Measurements from ENCODE around the gene GUK1.

The GUK1 gene

DNA sequence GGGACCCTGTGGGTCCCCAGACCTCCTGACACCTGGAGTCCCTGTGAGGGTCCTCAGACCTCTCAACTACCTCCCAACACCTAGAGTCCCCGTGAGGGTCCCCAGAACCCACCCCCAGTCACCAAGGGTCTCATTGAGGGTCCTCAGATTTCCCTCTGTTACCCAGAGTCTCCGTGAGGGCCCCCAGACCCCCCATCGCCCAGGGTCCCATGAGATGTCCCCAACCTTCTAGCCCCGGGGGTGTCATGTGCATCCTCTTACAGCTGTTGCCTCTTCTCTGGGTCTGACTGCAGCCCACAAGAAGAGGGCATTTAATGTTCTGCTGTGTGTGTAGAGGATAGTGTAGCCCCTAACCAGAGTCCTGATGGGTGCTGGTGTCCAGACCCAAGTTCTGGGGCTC, 7.7 kb downstream of the GUK1 start:
- Histone ChIP-seq H3K4me3 (ENCODE audit: low read length) (no peak overlapping the region), H3K27me3 (replicated peaks; ENCODE audit: insufficient read depth, low read length) (no peaks in the 10 kb centered on the region), H3K9me3 (replicated peaks; ENCODE audit: insufficient read depth, low read length) (no peaks in the 10 kb centered on the region), H3K4me2 (ENCODE audit: low read depth, low read length) (no peak overlapping the region), H3K36me3 (replicated peaks; ENCODE audit: insufficient read depth, low read length) (peaks cover 6% of the 10 kb centered on the region; the same call in 1 of the 2 replicates), H3K27ac (ENCODE audit: low read length) (no peak overlapping the region), H3K79me2 (ENCODE audit: low read length) (peaks cover 48% of the 10 kb centered on the region), H2AFZ (ENCODE audit: low read length) (no peak overlapping the region), H3F3A (ENCODE audit: insufficient read depth, low read length) (no peaks in the 10 kb centered on the region), H4K20me1 (ENCODE audit: insufficient read depth, low read length) (peaks cover 20% of the 10 kb centered on the region), H3K9me2 (replicated peaks; ENCODE audit: insufficient read depth, low read length) (no peaks in the 10 kb centered on the region), H3K4me1 (ENCODE audit: low read length) (0 out of 2 replicates have a peak, but pooled peaks cover under 1% of the 10 kb centered on the region), H3K9ac (ENCODE audit: low read length) (no peak overlapping the region)
- no peak for DNase-seq
- TF ChIP-seq EZH2phosphoT487 (IDR thresholded peaks at IDR 0.05; ENCODE audit: low read length) (no peak), EZH2 (optimal IDR thresholded peaks at IDR 0.05; ENCODE audit: low read depth, low read length) (no peak)
- TF ChIP-seq, protein P1, sequence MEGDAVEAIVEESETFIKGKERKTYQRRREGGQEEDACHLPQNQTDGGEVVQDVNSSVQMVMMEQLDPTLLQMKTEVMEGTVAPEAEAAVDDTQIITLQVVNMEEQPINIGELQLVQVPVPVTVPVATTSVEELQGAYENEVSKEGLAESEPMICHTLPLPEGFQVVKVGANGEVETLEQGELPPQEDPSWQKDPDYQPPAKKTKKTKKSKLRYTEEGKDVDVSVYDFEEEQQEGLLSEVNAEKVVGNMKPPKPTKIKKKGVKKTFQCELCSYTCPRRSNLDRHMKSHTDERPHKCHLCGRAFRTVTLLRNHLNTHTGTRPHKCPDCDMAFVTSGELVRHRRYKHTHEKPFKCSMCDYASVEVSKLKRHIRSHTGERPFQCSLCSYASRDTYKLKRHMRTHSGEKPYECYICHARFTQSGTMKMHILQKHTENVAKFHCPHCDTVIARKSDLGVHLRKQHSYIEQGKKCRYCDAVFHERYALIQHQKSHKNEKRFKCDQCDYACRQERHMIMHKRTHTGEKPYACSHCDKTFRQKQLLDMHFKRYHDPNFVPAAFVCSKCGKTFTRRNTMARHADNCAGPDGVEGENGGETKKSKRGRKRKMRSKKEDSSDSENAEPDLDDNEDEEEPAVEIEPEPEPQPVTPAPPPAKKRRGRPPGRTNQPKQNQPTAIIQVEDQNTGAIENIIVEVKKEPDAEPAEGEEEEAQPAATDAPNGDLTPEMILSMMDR (IDR thresholded peaks at IDR 0.05; ENCODE audit: low read length): no peak

DNA sequence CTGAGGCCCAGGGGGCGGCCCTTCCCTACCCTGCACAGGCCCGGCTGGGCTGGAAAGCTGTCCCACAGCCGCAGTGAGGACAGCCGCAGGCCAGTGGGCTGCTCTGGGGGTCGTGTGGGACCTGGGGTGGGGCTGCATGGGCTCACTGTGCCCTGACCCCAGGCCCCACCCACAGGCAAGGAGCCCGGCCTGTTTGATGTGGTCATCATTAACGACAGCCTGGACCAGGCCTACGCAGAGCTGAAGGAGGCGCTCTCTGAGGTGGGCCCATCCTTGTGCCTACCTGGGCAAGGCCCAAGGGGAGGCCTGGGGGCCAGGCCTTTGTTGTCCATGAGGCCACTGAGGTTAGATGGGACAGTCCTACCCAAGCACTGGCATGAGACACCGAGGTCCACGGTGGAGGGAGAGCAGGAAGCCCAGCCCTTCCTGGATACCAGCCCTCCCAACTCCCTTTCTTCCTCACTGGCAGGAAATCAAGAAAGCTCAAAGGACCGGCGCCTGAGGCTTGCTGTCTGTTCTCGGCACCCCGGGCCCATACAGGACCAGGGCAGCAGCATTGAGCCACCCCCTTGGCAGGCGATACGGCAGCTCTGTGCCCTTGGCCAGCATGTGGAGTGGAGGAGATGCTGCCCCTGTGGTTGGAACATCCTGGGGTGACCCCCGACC, 8.2 kb downstream of the GUK1 start:
- Histone ChIP-seq H3K27me3 (replicated peaks; ENCODE audit: insufficient read depth, low read length) (no peaks in the 10 kb centered on the region), H3K4me3 (ENCODE audit: low read length) (no peak overlapping the region), H3K9me3 (replicated peaks; ENCODE audit: insufficient read depth, low read length) (no peaks in the 10 kb centered on the region), H3K9me2 (replicated peaks; ENCODE audit: insufficient read depth, low read length) (no peaks in the 10 kb centered on the region), H3K79me2 (ENCODE audit: low read length) (peaks cover 43% of the 10 kb centered on the region), H3K4me1 (ENCODE audit: low read length) (no peaks in the 10 kb centered on the region), H3K4me2 (ENCODE audit: low read depth, low read length) (no peak overlapping the region), H3K36me3 (replicated peaks; ENCODE audit: insufficient read depth, low read length) (peaks cover 6% of the 10 kb centered on the region; the same call in 1 of the 2 replicates), H3F3A (ENCODE audit: insufficient read depth, low read length) (no peaks in the 10 kb centered on the region), H3K27ac (ENCODE audit: low read length) (no peak overlapping the region), H2AFZ (ENCODE audit: low read length) (no peak overlapping the region), H4K20me1 (ENCODE audit: insufficient read depth, low read length) (peaks cover 15% of the 10 kb centered on the region), H3K9ac (ENCODE audit: low read length) (no peak overlapping the region)
- TF ChIP-seq, protein P1 (IDR thresholded peaks at IDR 0.05; ENCODE audit: low read length): no peak
- TF ChIP-seq EZH2 (optimal IDR thresholded peaks at IDR 0.05; ENCODE audit: low read depth, low read length) (no peak), EZH2phosphoT487 (IDR thresholded peaks at IDR 0.05; ENCODE audit: low read length) (no peak)
- DNase-seq: no peak

- H3K36me3 ChIP-seq (replicated peaks; ENCODE audit: insufficient read depth, low read length): peaks cover 6% of the 10 kb centered on the region; the same call in 1 of the 2 replicates
- peaks cover 36% of the 10 kb centered on the region for H3K79me2 ChIP-seq (ENCODE audit: low read length)
- no peaks in the 10 kb centered on the region for H3K9me3 ChIP-seq (replicated peaks; ENCODE audit: insufficient read depth, low read length)
- no peaks in the 10 kb centered on the region for H3K4me1 ChIP-seq (ENCODE audit: low read length)
- H3K9ac ChIP-seq (ENCODE audit: low read length): no peak overlapping the region
- no peaks in the 10 kb centered on the region for H3K27me3 ChIP-seq (replicated peaks; ENCODE audit: insufficient read depth, low read length)
- H3K27ac ChIP-seq (ENCODE audit: low read length): no peak overlapping the region
- H3K4me3 ChIP-seq (ENCODE audit: low read length): no peak overlapping the region
- H2AFZ ChIP-seq (ENCODE audit: low read length): no peak overlapping the region
- H3F3A ChIP-seq (ENCODE audit: insufficient read depth, low read length): no peaks in the 10 kb centered on the region
- H3K9me2 ChIP-seq (replicated peaks; ENCODE audit: insufficient read depth, low read length): no peaks in the 10 kb centered on the region
- peaks cover 8% of the 10 kb centered on the region for H4K20me1 ChIP-seq (ENCODE audit: insufficient read depth, low read length)
- TF ChIP-seq, protein P1 (IDR thresholded peaks at IDR 0.05; ENCODE audit: low read length): no peak
- TF ChIP-seq EZH2 (optimal IDR thresholded peaks at IDR 0.05; ENCODE audit: low read depth, low read length): no peak
- TF ChIP-seq EZH2phosphoT487 (IDR thresholded peaks at IDR 0.05; ENCODE audit: low read length): no peak
- no peak overlapping the region for H3K4me2 ChIP-seq (ENCODE audit: low read depth, low read length)
- DNase-seq: no peak
These were observed 8.9 kb downstream of the GUK1 start for GRCh38 chr1:228148935-228149405.
